ENCODE measurements around the gene SLC7A6. TPM values are rescaled to one million over a fixed set of nuclear protein-coding genes. Genes with fewer than 3 reads are reported as not detected.

The SLC7A6 gene
- total RNA-seq, 1 donor from 2014 or later: 71.9 TPM

GRCh38 chr16:68227183-68227793 lies 37.0 kb upstream of the SLC7A6 start:
- H3K9ac ChIP-seq (ENCODE audit: low read length): no peak overlapping the region
- no peaks in the 10 kb centered on the region for H3K79me2 ChIP-seq (ENCODE audit: insufficient read depth, low read length)
- TF ChIP-seq CTCF (IDR thresholded peaks at IDR 0.05; ENCODE audit: insufficient read depth, low read depth, low read length) (no peak), EZH2 (IDR thresholded peaks at IDR 0.05; ENCODE audit: insufficient read depth, low read length) (no peak)
- no peak for FAIRE-seq
- no peaks in the 10 kb centered on the region for H3K36me3 ChIP-seq (ENCODE audit: insufficient read depth, low read length)
- Mint-ChIP-seq H3K27me3 (ENCODE audit: low read depth, unreplicated experiment) (no peaks in the 10 kb centered on the region), H3K27ac (ENCODE audit: unreplicated experiment) (no peak overlapping the region), H3K4me3 (ENCODE audit: unreplicated experiment) (no peak overlapping the region), H3K9me3 (ENCODE audit: unreplicated experiment) (no peaks in the 10 kb centered on the region), H3K4me1 (ENCODE audit: low read depth, unreplicated experiment) (peaks cover 16% of the 10 kb centered on the region), H3K36me3 (ENCODE audit: low read depth, unreplicated experiment) (peaks cover 3% of the 10 kb centered on the region)
- no peak overlapping the region for H3K4me3 ChIP-seq (ENCODE audit: insufficient read depth, low read depth, low read length)
- no peaks in the 10 kb centered on the region for H3K9me3 ChIP-seq (ENCODE audit: insufficient read depth, low read depth, low read length)
- H2AFZ ChIP-seq (ENCODE audit: low read depth, low read length): no peak overlapping the region
- peaks cover 23% of the 10 kb centered on the region for H4K20me1 ChIP-seq (ENCODE audit: insufficient read depth, low read length)
- H3K27me3 ChIP-seq (ENCODE audit: insufficient read depth, low read length): no peaks in the 10 kb centered on the region
- H3K4me1 ChIP-seq (ENCODE audit: insufficient read depth, low read length): no peaks in the 10 kb centered on the region
- H3K27ac ChIP-seq (ENCODE audit: low read depth, low read length): no peak overlapping the region
- DNase-seq (ENCODE audit: low read depth): no peak
- no peak overlapping the region for H3K4me2 ChIP-seq (ENCODE audit: low read length)

- Mint-ChIP-seq H3K4me3 (ENCODE audit: unreplicated experiment) (peak overlapping the region; percentile 27), H3K27me3 (ENCODE audit: low read depth, unreplicated experiment) (no peaks in the 10 kb centered on the region), H3K9me3 (ENCODE audit: unreplicated experiment) (no peaks in the 10 kb centered on the region), H3K36me3 (ENCODE audit: low read depth, unreplicated experiment) (peaks cover 3% of the 10 kb centered on the region), H3K4me1 (ENCODE audit: low read depth, unreplicated experiment) (peaks cover 16% of the 10 kb centered on the region), H3K27ac (ENCODE audit: unreplicated experiment) (no peak overlapping the region)
- H3K4me1 ChIP-seq (ENCODE audit: insufficient read depth, low read length): no peaks in the 10 kb centered on the region
- H2AFZ ChIP-seq (ENCODE audit: low read depth, low read length): no peak overlapping the region
- DNase-seq (ENCODE audit: low read depth): no peak
- TF ChIP-seq CTCF (IDR thresholded peaks at IDR 0.05; ENCODE audit: insufficient read depth, low read depth, low read length) (no peak), EZH2 (IDR thresholded peaks at IDR 0.05; ENCODE audit: insufficient read depth, low read length) (no peak)
- no peak overlapping the region for H3K4me3 ChIP-seq (ENCODE audit: insufficient read depth, low read depth, low read length)
- H3K79me2 ChIP-seq (ENCODE audit: insufficient read depth, low read length): no peaks in the 10 kb centered on the region
- peaks cover 21% of the 10 kb centered on the region for H4K20me1 ChIP-seq (ENCODE audit: insufficient read depth, low read length)
- H3K36me3 ChIP-seq (ENCODE audit: insufficient read depth, low read length): no peaks in the 10 kb centered on the region
- H3K27ac ChIP-seq (ENCODE audit: low read depth, low read length): no peak overlapping the region
- no peak overlapping the region for H3K9ac ChIP-seq (ENCODE audit: low read length)
- no peaks in the 10 kb centered on the region for H3K27me3 ChIP-seq (ENCODE audit: insufficient read depth, low read length)
- no peak for FAIRE-seq
- H3K4me2 ChIP-seq (ENCODE audit: low read length): no peak overlapping the region
- no peaks in the 10 kb centered on the region for H3K9me3 ChIP-seq (ENCODE audit: insufficient read depth, low read depth, low read length)
These were observed 36.3 kb upstream of the SLC7A6 start for GRCh38 chr16:68227850-68228553.

- DNase-seq (ENCODE audit: low read depth) (no peak), FAIRE-seq (no peak)
- Histone ChIP-seq H3K36me3 (ENCODE audit: insufficient read depth, low read length) (no peaks in the 10 kb centered on the region), H3K9ac (ENCODE audit: low read length) (no peak overlapping the region), H3K4me3 (ENCODE audit: insufficient read depth, low read depth, low read length) (no peak overlapping the region), H3K4me1 (ENCODE audit: insufficient read depth, low read length) (no peaks in the 10 kb centered on the region), H3K9me3 (ENCODE audit: insufficient read depth, low read depth, low read length) (no peaks in the 10 kb centered on the region), H4K20me1 (ENCODE audit: insufficient read depth, low read length) (peaks cover 21% of the 10 kb centered on the region), H2AFZ (ENCODE audit: low read depth, low read length) (no peak overlapping the region), H3K79me2 (ENCODE audit: insufficient read depth, low read length) (no peaks in the 10 kb centered on the region), H3K4me2 (ENCODE audit: low read length) (no peak overlapping the region), H3K27ac (ENCODE audit: low read depth, low read length) (no peak overlapping the region), H3K27me3 (ENCODE audit: insufficient read depth, low read length) (no peaks in the 10 kb centered on the region)
- Mint-ChIP-seq H3K27ac (ENCODE audit: unreplicated experiment) (no peak overlapping the region), H3K4me1 (ENCODE audit: low read depth, unreplicated experiment) (peaks cover 16% of the 10 kb centered on the region), H3K9me3 (ENCODE audit: unreplicated experiment) (no peaks in the 10 kb centered on the region), H3K4me3 (ENCODE audit: unreplicated experiment) (no peak overlapping the region), H3K27me3 (ENCODE audit: low read depth, unreplicated experiment) (no peaks in the 10 kb centered on the region), H3K36me3 (ENCODE audit: low read depth, unreplicated experiment) (peaks cover 3% of the 10 kb centered on the region)
- TF ChIP-seq CTCF (IDR thresholded peaks at IDR 0.05; ENCODE audit: insufficient read depth, low read depth, low read length) (no peak), EZH2 (IDR thresholded peaks at IDR 0.05; ENCODE audit: insufficient read depth, low read length) (no peak)
These were observed 35.7 kb upstream of the SLC7A6 start for GRCh38 chr16:68228652-68229051.
